ENCODE data around the gene PPP1R9B.

Gene PPP1R9B

GRCh38 chr17:50149417-50150353, 792 bp downstream of the PPP1R9B start:
- H3K36me3 ChIP-seq (ENCODE audit: control insufficient read depth, low read length): peaks cover 47% of the 10 kb centered on the region
- H4K20me1 ChIP-seq (ENCODE audit: control insufficient read depth, insufficient read depth, low read depth, low read length): 0 out of 2 replicates have a peak, but pooled peaks cover 8% of the 10 kb centered on the region
- peak overlapping the region; percentile 90 for H3K4me3 ChIP-seq (ENCODE audit: low read length)
- no peaks in the 10 kb centered on the region for H3K9me2 ChIP-seq (replicated peaks; ENCODE audit: control insufficient read depth, low read length)
- H3K27me3 ChIP-seq (ENCODE audit: control insufficient read depth, low read length): no peaks in the 10 kb centered on the region
- H3K79me2 ChIP-seq (ENCODE audit: control insufficient read depth, low read length): peaks cover 65% of the 10 kb centered on the region
- peak overlapping the region; percentile 86 for H3K4me2 ChIP-seq (ENCODE audit: low read length)
- no peaks in the 10 kb centered on the region for H3K9me3 ChIP-seq (ENCODE audit: control insufficient read depth, insufficient read depth, low read length)
- peaks cover 57% of the 10 kb centered on the region for H3K4me1 ChIP-seq (ENCODE audit: control insufficient read depth, low read length)
- peak overlapping the region; percentile 96 for H3K27ac ChIP-seq (ENCODE audit: low read depth, low read length)
- H3F3A ChIP-seq (ENCODE audit: control insufficient read depth, insufficient read depth): peaks cover 12% of the 10 kb centered on the region
- TF ChIP-seq EZH2phosphoT487 (IDR thresholded peaks at IDR 0.05; ENCODE audit: borderline replicate concordance, low read length) (no peak), CTCF (IDR thresholded peaks at IDR 0.05; ENCODE audit: low read depth, low read length, poor library complexity, severe bottlenecking) (no peak)

- H3K9me3 ChIP-seq (ENCODE audit: control insufficient read depth, insufficient read depth, low read length): no peaks in the 10 kb centered on the region
- no peaks in the 10 kb centered on the region for H3K9me2 ChIP-seq (replicated peaks; ENCODE audit: control insufficient read depth, low read length)
- peaks cover 9% of the 10 kb centered on the region for H3F3A ChIP-seq (ENCODE audit: control insufficient read depth, insufficient read depth)
- H3K4me1 ChIP-seq (ENCODE audit: control insufficient read depth, low read length): peaks cover 57% of the 10 kb centered on the region
- no peaks in the 10 kb centered on the region for H3K27me3 ChIP-seq (ENCODE audit: control insufficient read depth, low read length)
- peak overlapping the region; percentile 90 for H3K4me3 ChIP-seq (ENCODE audit: low read length)
- peaks cover 53% of the 10 kb centered on the region for H3K36me3 ChIP-seq (ENCODE audit: control insufficient read depth, low read length)
- 0 out of 2 replicates have a peak, but pooled peaks cover 8% of the 10 kb centered on the region for H4K20me1 ChIP-seq (ENCODE audit: control insufficient read depth, insufficient read depth, low read depth, low read length)
- peak overlapping the region; percentile 86 for H3K4me2 ChIP-seq (ENCODE audit: low read length)
- H3K27ac ChIP-seq (ENCODE audit: low read depth, low read length): peak overlapping the region; percentile 96
- H3K79me2 ChIP-seq (ENCODE audit: control insufficient read depth, low read length): peaks cover 71% of the 10 kb centered on the region
- TF ChIP-seq CTCF (IDR thresholded peaks at IDR 0.05; ENCODE audit: low read depth, low read length, poor library complexity, severe bottlenecking) (no peak), EZH2phosphoT487 (IDR thresholded peaks at IDR 0.05; ENCODE audit: borderline replicate concordance, low read length) (no peak)
Observed at GRCh38 chr17:50149091-50149416, 1.4 kb downstream of the PPP1R9B start.

- Histone ChIP-seq H3K4me1 (ENCODE audit: control insufficient read depth, low read length) (peaks cover 61% of the 10 kb centered on the region), H3K36me3 (ENCODE audit: control insufficient read depth, low read length) (peaks cover 59% of the 10 kb centered on the region), H3K4me2 (ENCODE audit: low read length) (peak overlapping the region; percentile 86), H3F3A (ENCODE audit: control insufficient read depth, insufficient read depth) (peaks cover 8% of the 10 kb centered on the region), H3K27me3 (ENCODE audit: control insufficient read depth, low read length) (no peaks in the 10 kb centered on the region), H3K79me2 (ENCODE audit: control insufficient read depth, low read length) (peaks cover 77% of the 10 kb centered on the region), H3K27ac (ENCODE audit: low read depth, low read length) (peak overlapping the region; percentile 96), H3K9me3 (ENCODE audit: control insufficient read depth, insufficient read depth, low read length) (no peaks in the 10 kb centered on the region), H3K9me2 (replicated peaks; ENCODE audit: control insufficient read depth, low read length) (no peaks in the 10 kb centered on the region), H4K20me1 (ENCODE audit: control insufficient read depth, insufficient read depth, low read depth, low read length) (0 out of 2 replicates have a peak, but pooled peaks cover 8% of the 10 kb centered on the region), H3K4me3 (ENCODE audit: low read length) (peak overlapping the region; percentile 90)
- TF ChIP-seq CTCF (IDR thresholded peaks at IDR 0.05; ENCODE audit: low read depth, low read length, poor library complexity, severe bottlenecking) (no peak), EZH2phosphoT487 (IDR thresholded peaks at IDR 0.05; ENCODE audit: borderline replicate concordance, low read length) (no peak)
Observed at GRCh38 chr17:50148226-50149090, 2.0 kb downstream of the PPP1R9B start.
